K562 (cell line): ENCODE results near the gene USP48. TPM values are rescaled to one million over a fixed set of nuclear protein-coding genes. Genes with fewer than 3 reads are reported as not detected.

Source experiments
- ADNP ChIP-seq: fragments of 200-800 bp; sonication (Bioruptor generic); IDR thresholded peaks from 2 replicates; pipeline ENCODE4 v1.6.1; 2016; ENCODE audit warnings: missing genetic modification characterization, missing compliant biosample characterization
- ATF7 ChIP-seq: fragments of 450-650 bp; IDR thresholded peaks from 2 replicates; pipeline ENCODE4 v1.7.1; 2014; ENCODE audit warnings: mild to moderate bottlenecking, moderate library complexity
- CHD2 ChIP-seq: IDR thresholded peaks from 2 replicates; pipeline ENCODE4 v1.6.1; 2011; ENCODE audit warnings: low read depth, low read length
- ELK1 ChIP-seq: sonication (generic); formaldehyde crosslinking; IDR thresholded peaks from 2 replicates; pipeline ENCODE4 v1.8.1; 2022; ENCODE audit warnings: missing genetic modification reagents
- GMEB1 ChIP-seq: fragments of 250-450 bp; sonication (Bioruptor Pico); IDR thresholded peaks from 2 replicates; pipeline ENCODE4 v1.4.0; 2020; ENCODE audit warnings: mild to moderate bottlenecking
- HIVEP1 ChIP-seq: fragments of 250-450 bp; sonication (Bioruptor Pico); IDR thresholded peaks from 2 replicates; pipeline ENCODE4 v1.4.0; 2020; ENCODE audit warnings: mild to moderate bottlenecking
- HNRNPUL1 ChIP-seq: fragments of 200-400 bp; formaldehyde crosslinking; IDR thresholded peaks from 2 replicates; pipeline ENCODE4 v1.6.1; 2017; ENCODE audit warnings: low read length
- NELFE ChIP-seq: IDR thresholded peaks from 2 replicates; pipeline ENCODE4 v1.6.1; 2011; ENCODE audit warnings: mild to moderate bottlenecking; ENCODE audit not compliant: insufficient read depth, insufficient read length
- NR2C1 ChIP-seq, 2 experiments: fragments of 450-650 bp; IDR thresholded peaks; 2 replicates each; pipeline ENCODE4 v1.6.1; 2017; ENCODE audit warnings: mild to moderate bottlenecking in 2 of 2, antibody characterized with exemption in 1 of 2, inconsistent platforms in 1 of 2, missing compliant biosample characterization in 1 of 2, missing genetic modification characterization in 1 of 2
- NUFIP1 ChIP-seq: fragments of 450-650 bp; IDR thresholded peaks from 2 replicates; pipeline ENCODE4 v1.6.1; 2018; ENCODE audit not compliant: partially characterized antibody
- PML ChIP-seq: IDR thresholded peaks from 2 replicates; pipeline ENCODE4 v1.6.1; 2012; ENCODE audit warnings: low read length, inconsistent platforms
- POLR2AphosphoS2 ChIP-seq: IDR thresholded peaks from 2 replicates; pipeline ENCODE4 v1.6.1; 2012; ENCODE audit warnings: low read length, improper control_type of control experiment
- RAD51 ChIP-seq: fragments of 450-650 bp; IDR thresholded peaks from 2 replicates; pipeline ENCODE4 v1.7.1; 2016; ENCODE audit warnings: low read depth, mild to moderate bottlenecking, borderline replicate concordance
- SMARCB1 ChIP-seq: IDR thresholded peaks from 2 replicates; pipeline ENCODE4 v1.6.1; 2011; ENCODE audit warnings: improper control_type of control experiment, low read depth; ENCODE audit not compliant: insufficient read length
- UBTF ChIP-seq, 2 experiments: IDR thresholded peaks; 2 replicates each; pipeline ENCODE4 v1.6.1; 2012; ENCODE audit warnings: improper control_type of control experiment in 2 of 2, low read depth in 2 of 2, low read length in 2 of 2, borderline replicate concordance in 1 of 2
- XRCC5 ChIP-seq: fragments of 200-400 bp; formaldehyde crosslinking; IDR thresholded peaks from 2 replicates; pipeline ENCODE4 v1.6.1; 2017; ENCODE audit warnings: low read depth, mild to moderate bottlenecking, low read length
- ZC3H4 ChIP-seq: sonication (generic); formaldehyde crosslinking; IDR thresholded peaks from 2 replicates; pipeline ENCODE4 v1.9.0; 2021; ENCODE audit warnings: missing genetic modification reagents, borderline replicate concordance
- ZNF197 ChIP-seq: fragments of 200-800 bp; sonication (Bioruptor generic); IDR thresholded peaks from 2 replicates; pipeline ENCODE4 v1.6.1; 2016; ENCODE audit warnings: low read depth, missing genetic modification characterization, missing compliant biosample characterization
- ZNF384 ChIP-seq: IDR thresholded peaks from 2 replicates; pipeline ENCODE4 v1.6.1; 2012; ENCODE audit warnings: low read depth, low read length, improper control_type of control experiment
- ZNF609 ChIP-seq: sonication (generic); formaldehyde crosslinking; IDR thresholded peaks from 2 replicates; pipeline ENCODE4 v1.8.1; 2023; ENCODE audit warnings: missing genetic modification reagents, mild to moderate bottlenecking, borderline replicate concordance
- polyA plus RNA-seq, 8 experiments: library from polyadenylated mRNA; depleted of rRNA in 4 of 8; stranded (reverse) in 5 of 8; unstranded in 3 of 8; fragments of >200 nt; fragmentation: Nextera tagmentation in 2 of 8; fragmentation: Illumina TruSeq in 1 of 8; extraction: Ambion mirVana in 2 of 8; extraction: Trizol in 1 of 8; gene quantifications; 2 replicates each; pipeline versions ENCODE4 v1.2.1 to v1.2.3, GENCODE V29; 2011 to 2014; ENCODE audit warnings: inconsistent platforms in 1 of 8, missing spikeins in 1 of 8
- total RNA-seq, 7 experiments: library from RNA; depleted of rRNA in 6 of 7; stranded (reverse); fragments of >200 nt in 6 of 7; fragmentation: Illumina TruSeq in 2 of 7; extraction: Trizol in 2 of 7; gene quantifications; 2 replicates each; pipeline versions ENCODE4 v1.2.1 to v1.2.3, GENCODE V29; 2011 to 2021; ENCODE audit warnings: low replicate concordance in 1 of 7

Gene USP48
- total and polyA plus RNA-seq, 9 of the 15 experiments (the other 6 are each of a cell fraction or from before 2014, with no cell fraction given), result 23.3 to 123 (median 106) TPM

GRCh38 chr1:21673277-21673780 lies 109.6 kb downstream of the USP48 start (continued):
- 0 out of 4 replicates have a peak, but pooled peaks of 1 of the 2 experiments have one; percentile 49 for TF ChIP-seq UBTF (IDR thresholded peaks at IDR 0.05; ENCODE audit: borderline replicate concordance in 1 of 2, low read depth in 2 of 2, low read length in 2 of 2)
- TF ChIP-seq ZNF609 (CRISPR knock-in tag), result no peak
- TF ChIP-seq POLR2AphosphoS2, result 0 out of 2 replicates have a peak, but pooled peaks have one; percentile 44
- TF ChIP-seq ZNF197 (CRISPR knock-in tag), result no peak
- no peak for TF ChIP-seq HNRNPUL1
- no peak for TF ChIP-seq NR2C1 (IDR thresholded peaks at IDR 0.05)
- TF ChIP-seq NR2C1 (tag; IDR thresholded peaks at IDR 0.05), result no peak
- TF ChIP-seq CHD2, result 0 out of 2 replicates have a peak, but pooled peaks have one; percentile 6
- TF ChIP-seq ELK1 (CRISPR knock-in tag), result no peak
- TF ChIP-seq ADNP (tag), result no peak
- TF ChIP-seq NUFIP1, result no peak
- TF ChIP-seq ZC3H4 (CRISPR knock-in tag), result no peak
- TF ChIP-seq RAD51, result no peak
- TF ChIP-seq HIVEP1 (CRISPR knock-in tag), result no peak
- TF ChIP-seq ATF7, result no peak
- TF ChIP-seq XRCC5, result no peak
- TF ChIP-seq PML, result no peak
- no peak for TF ChIP-seq NELFE
- no peak for TF ChIP-seq SMARCB1
- TF ChIP-seq GMEB1 (CRISPR knock-in tag), result no peak
- no peak for TF ChIP-seq ZNF384
